Measurements from ENCODE around the gene PDS5B.
"Not testable (repeated sequence)": the region's sequence is repeated elsewhere in the genome, so short reads cannot be mapped to it uniquely, and the experiment has no call there.

Gene PDS5B, protein sequence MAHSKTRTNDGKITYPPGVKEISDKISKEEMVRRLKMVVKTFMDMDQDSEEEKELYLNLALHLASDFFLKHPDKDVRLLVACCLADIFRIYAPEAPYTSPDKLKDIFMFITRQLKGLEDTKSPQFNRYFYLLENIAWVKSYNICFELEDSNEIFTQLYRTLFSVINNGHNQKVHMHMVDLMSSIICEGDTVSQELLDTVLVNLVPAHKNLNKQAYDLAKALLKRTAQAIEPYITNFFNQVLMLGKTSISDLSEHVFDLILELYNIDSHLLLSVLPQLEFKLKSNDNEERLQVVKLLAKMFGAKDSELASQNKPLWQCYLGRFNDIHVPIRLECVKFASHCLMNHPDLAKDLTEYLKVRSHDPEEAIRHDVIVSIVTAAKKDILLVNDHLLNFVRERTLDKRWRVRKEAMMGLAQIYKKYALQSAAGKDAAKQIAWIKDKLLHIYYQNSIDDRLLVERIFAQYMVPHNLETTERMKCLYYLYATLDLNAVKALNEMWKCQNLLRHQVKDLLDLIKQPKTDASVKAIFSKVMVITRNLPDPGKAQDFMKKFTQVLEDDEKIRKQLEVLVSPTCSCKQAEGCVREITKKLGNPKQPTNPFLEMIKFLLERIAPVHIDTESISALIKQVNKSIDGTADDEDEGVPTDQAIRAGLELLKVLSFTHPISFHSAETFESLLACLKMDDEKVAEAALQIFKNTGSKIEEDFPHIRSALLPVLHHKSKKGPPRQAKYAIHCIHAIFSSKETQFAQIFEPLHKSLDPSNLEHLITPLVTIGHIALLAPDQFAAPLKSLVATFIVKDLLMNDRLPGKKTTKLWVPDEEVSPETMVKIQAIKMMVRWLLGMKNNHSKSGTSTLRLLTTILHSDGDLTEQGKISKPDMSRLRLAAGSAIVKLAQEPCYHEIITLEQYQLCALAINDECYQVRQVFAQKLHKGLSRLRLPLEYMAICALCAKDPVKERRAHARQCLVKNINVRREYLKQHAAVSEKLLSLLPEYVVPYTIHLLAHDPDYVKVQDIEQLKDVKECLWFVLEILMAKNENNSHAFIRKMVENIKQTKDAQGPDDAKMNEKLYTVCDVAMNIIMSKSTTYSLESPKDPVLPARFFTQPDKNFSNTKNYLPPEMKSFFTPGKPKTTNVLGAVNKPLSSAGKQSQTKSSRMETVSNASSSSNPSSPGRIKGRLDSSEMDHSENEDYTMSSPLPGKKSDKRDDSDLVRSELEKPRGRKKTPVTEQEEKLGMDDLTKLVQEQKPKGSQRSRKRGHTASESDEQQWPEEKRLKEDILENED (N-terminal part only)

DNA sequence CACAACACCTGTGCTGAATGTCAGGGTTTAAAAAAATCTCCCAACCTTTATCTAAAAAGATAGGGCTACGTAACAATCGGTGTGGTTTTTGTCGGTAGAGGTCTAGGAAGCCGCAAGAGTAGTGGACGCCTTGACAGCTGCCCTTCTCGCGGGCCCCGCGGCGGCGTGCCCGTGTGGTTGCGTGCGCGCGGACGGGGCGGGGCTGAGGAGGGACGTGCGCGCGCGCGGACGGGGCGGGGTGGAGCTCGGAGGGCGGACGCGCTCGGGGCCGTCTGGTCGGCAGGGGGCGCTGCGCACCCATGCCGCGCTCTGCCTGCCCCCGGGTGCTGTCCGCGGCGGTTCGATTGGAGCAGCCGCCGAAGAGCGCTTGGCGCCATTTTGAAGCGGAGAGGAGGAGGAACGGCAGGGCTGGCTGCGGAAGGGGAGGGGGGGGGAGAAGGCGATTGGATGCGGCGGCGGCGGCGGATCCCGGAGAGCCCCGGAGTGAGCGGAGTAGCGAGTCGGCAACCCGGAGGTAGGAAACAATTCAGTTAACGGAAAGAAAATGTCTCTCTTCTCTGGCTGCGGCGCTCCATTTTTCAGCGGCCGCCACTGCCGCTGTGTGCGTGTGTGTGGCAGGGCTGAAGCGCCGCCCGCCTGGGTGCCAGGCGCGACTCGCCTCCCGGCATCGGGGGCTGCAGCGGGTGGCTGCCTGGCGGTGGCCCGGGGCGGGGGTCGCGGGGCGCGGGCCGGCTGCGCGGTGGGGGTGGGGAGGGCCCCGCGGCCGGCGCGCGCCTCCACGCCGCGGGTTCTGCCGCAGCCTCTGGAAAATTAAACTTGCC lies at the start of gene PDS5B:
TSS of gene PDS5B (plus strand) at position 373 of the 821 bp plus-strand sequence. CDS start 62,321 bp downstream, outside the sequence.
- peak; percentile 97 to 99 (median 98) for DNase-seq

- DNase-seq = no peak
Measured at GRCh38 chr13:32537580-32538142, 48.6 kb upstream of the PDS5B start.

GRCh38 chr13:32538143-32538620 lies 48.1 kb upstream of the PDS5B start:
- DNase-seq = peak; percentile 89 to 94 (median 90)

DNA sequence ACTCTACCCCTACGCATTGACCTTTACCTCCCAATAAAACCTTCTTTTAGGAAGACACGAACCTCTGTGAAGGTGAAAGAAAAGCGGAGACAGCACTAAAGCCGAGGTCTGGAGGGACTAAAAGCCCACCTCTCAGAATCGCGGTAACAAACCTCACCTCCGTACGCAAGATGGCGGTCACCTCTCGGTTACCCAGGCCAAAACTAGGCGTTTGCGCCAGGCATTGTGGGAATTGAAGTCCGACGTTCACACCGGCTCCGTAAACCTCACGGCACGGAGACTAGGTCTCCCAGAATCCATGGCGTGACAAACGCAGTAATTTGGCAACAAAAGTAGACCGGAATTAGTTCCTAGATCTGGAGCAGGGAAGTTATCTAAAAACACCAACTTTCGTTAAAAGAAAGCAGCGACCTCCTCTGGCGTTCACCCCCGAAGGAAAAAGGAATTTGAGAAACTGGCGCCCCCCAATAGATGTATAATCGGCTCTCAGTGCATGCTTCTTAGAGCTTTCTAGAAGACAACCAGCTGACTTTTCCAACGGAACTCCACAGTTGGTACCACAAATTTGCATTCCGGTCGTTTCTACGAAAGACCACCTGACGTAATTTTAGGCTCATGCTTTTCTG lies 47.5 kb upstream of the PDS5B start, which contains the start of gene N4BP2L2:
TSS of gene N4BP2L2 (minus strand) at position 175 of the 626 bp plus-strand sequence. CDS start 1,768 bp downstream, outside the sequence.
- peak; percentile 95 to 98 (median 98) for DNase-seq

GRCh38 chr13:32542221-32542620 lies 44.0 kb upstream of the PDS5B start:
- peak; percentile 24 to 31 (median 28) for DNase-seq

DNA sequence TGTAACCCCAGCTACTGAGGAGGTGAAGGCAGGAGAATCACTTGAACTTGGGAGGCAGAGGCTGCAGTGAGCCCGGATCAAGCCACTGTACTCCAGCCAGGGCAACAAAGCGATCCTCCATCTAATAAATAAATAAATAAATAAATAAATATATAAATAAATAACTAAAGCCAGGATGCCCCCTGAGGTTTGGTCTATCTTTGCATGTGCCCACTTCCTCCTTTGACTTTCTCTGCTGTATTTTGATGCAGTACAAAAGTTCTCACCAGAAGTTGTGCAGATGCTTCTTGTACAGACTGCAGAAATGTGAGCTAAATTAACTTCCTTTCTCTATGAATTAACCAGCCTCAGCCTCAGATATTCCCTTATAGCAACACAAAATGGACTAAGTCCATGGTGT lies 41.2 kb upstream of the PDS5B start:
- DNase-seq = no peak

- DNase-seq = peak; percentile 65 to 81 (median 74)
Measured at GRCh38 chr13:32548837-32549236, 37.4 kb upstream of the PDS5B start.

DNA sequence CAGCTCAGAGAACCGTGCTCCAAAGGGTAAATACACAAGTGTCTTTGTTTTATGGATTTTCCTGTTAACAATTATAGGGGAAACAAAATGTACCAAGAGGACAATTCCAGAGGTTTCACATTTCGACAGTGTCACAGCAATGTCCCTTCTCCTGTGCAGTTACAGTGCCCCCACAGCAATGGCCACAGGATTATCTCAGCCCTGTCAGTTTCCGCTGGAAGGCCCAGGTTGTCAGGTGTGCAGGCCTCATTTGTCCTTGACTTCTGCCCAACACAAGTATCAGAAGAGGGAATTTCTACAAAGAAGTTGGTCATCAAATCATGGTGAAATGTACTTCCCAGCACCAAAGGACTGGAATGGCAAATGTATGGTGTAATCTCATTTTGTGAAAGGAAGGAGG lies 36.5 kb upstream of the PDS5B start:
- peak; percentile 8 to 39 (median 28) for DNase-seq

- no peak for DNase-seq
Measured at GRCh38 chr13:32553720-32554119, 32.5 kb upstream of the PDS5B start.

DNA sequence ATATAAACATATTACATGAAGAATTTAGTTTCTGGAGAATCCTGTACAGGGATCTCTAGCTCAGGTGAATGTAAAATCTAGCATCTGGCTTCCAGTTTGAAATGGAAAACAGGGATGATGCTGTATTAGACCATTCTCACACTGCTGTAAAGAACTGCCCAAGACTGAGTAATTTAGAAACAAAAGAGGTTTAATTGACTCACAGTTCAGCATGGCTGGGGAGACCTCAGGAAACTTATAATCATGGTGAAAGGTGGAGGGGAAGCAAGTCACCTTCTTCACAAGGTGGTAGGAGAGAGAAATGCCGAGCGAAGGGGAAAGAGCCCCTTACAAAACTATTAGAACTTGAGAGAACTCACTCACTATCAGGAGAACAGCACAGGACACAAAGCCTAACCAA lies 30.6 kb upstream of the PDS5B start:
- DNase-seq = no peak

- DNase-seq = not testable (repeated sequence)
Measured at GRCh38 chr13:32560842-32561241, 25.4 kb upstream of the PDS5B start.

GRCh38 chr13:32575687-32576086 lies 10.6 kb upstream of the PDS5B start:
- DNase-seq = not testable (repeated sequence)

GRCh38 chr13:32577032-32577431 lies 9.2 kb upstream of the PDS5B start:
- no peak for DNase-seq

- DNase-seq = peak; percentile 39 to 71 (median 59)
Measured at GRCh38 chr13:32581177-32581786, 5.0 kb upstream of the PDS5B start.

GRCh38 chr13:32582281-32582680 lies 4.0 kb upstream of the PDS5B start:
- DNase-seq = no peak

GRCh38 chr13:32582991-32583390 lies 3.3 kb upstream of the PDS5B start:
- DNase-seq = no peak

DNA sequence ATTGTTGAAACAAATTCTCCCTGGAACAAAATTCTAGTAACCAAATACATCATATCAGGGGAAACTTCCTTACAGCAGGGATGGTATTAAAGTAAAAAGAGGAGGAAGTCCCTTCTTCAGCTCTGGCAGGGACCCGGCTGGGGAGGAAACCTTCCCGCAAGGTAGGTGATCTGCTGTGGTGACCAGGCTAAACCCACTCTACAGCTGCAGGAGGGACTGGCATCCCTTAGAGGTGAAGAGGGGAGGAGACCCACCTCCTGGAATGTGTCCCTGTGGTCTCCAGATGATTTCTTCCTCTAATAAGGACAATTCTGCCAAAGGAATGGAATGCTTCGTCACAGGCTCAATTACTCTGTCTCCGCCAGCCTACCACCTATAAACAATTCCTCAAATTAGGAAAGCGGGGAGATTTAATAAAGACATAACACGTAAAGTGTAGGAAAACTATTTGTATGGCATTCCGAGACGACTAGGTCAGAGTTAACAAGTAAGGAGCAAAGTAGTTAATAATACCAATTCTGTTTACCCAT lies 637 bp upstream of the PDS5B start:
- DNase-seq = peak in 2 of 3 donors; percentile 10 to 18

DNA sequence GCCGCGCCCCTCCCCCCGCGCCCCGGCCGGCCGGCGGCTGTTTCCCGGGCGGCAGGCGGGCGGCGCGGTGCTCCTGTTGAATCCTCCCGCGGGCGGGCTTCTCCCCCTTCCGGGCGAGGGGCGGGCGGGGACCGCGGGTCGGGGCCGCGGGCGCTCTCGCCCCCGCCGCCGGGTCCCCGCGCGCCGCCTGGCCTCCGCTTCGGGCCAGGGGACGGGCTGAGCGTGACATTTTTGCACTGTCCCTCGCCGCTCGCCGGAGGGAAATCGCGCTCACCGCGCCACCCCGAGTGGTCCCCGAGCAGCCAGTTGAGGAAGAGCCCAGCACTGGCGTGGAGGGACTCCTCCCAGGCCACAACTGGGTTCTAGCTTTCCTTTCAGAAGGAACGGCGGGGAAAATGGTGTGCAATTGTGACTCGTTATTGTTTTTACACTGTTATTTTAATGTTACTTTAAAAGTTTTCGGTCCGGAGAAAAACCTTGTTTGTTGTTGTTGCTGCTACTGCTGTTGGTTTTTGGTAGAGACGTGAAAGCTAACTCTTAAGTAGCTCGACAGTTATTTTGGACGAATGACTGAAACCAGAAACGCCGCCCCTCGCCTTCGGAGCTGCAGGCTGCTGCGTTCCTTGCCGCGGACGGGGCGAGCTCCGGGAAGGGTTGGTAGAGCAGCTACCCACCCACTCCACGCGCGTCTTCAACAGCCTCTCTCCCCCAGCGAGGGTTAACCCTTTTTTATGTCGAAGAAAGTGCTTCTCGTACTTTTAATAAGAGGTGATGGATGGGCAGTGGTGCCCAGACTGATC lies 959 bp downstream of the PDS5B start:
- peak; percentile 69 to 88 (median 69) for DNase-seq

DNA sequence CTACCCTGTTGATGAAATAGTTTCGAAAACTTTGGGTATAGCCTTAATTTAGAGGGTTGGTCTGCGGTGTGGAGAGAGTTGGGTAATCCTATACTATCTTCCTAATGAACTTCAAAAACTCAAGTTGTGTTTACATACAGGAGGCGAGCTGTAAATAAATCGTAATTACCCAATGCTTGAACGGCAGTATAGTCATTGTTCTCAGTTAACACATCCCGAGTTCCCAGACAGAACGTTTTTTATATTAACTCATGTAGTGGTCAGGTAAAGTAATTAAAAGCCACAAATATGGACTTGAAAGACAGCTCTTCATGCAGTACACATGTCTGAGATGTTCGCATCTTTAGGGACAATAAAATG lies 1.5 kb downstream of the PDS5B start:
- peak in 1 of 3 donors; percentile 12 for DNase-seq
